Left ventricle myocardium superior (tissue), 1 donor: ENCODE data around the gene RASA3. TPM values are rescaled to one million over a fixed set of nuclear protein-coding genes. Genes with fewer than 3 reads are reported as not detected.

Source experiments
- ATAC-seq: fragments of 200-7000 bp; cut with Tn5 transposase; one replicate; pipeline ENCODE4 v1.9.1; 2020; ENCODE audit warnings: mild to moderate bottlenecking, moderate library complexity
- DNase-seq: peaks from one replicate; pipeline ENCODE4 v3.0.0-alpha.2; 2020
- intact Hi-C: fragments of 100-400 bp; cut with micrococcal nuclease; formaldehyde crosslinking; loops from one replicate; pipeline ENCODE4 v1.11.0; 2022
- total RNA-seq: library from RNA; stranded (reverse); fragmentation: NEBNext Ultra II Directional; extraction: Animal tissue kit (Norgen Biotek cat#: 25700); gene quantifications from one replicate; pipeline ENCODE4 v1.2.1, GENCODE V29; 2021
- donor health status: DM: no; HTN: yes; CAD: no; lungs with severe emphysema.

The RASA3 gene
- total RNA-seq, 1 donor from 2014 or later, result 12.3 TPM

GRCh38 chr13:114065141-114065925 lies 67.1 kb downstream of the RASA3 start:
- intact Hi-C loops, result no loop called here
- peak; percentile 88 for DNase-seq
- peak; percentile 87 for ATAC-seq

- DNase-seq (peak; percentile 54), ATAC-seq (peak; percentile 6)
- intact Hi-C loops, result no loop called here
Measured at GRCh38 chr13:114064450-114065140, 67.8 kb downstream of the RASA3 start.

- ATAC-seq (peak; percentile 24), DNase-seq (peak; percentile 71)
- intact Hi-C loops, result no loop called here
Measured at GRCh38 chr13:114063545-114064449, 68.6 kb downstream of the RASA3 start.

GRCh38 chr13:114062754-114063153 lies 69.7 kb downstream of the RASA3 start:
- ATAC-seq, result no peak
- intact Hi-C loops, result no loop called here
- peak; percentile 38 for DNase-seq

- intact Hi-C loops, result no loop called here
- ATAC-seq (no peak), DNase-seq (peak; percentile 17)
Measured at GRCh38 chr13:114062341-114062740, 70.1 kb downstream of the RASA3 start.

GRCh38 chr13:114061744-114062143 lies 70.7 kb downstream of the RASA3 start:
- DNase-seq (peak; percentile 24), ATAC-seq (no peak)
- intact Hi-C loops, result no loop called here

GRCh38 chr13:114061047-114061446 lies 71.4 kb downstream of the RASA3 start:
- ATAC-seq, result no peak
- intact Hi-C loops, result no loop called here
- DNase-seq, result no peak

GRCh38 chr13:114059946-114060860 lies 72.2 kb downstream of the RASA3 start:
- ATAC-seq, result peak; percentile 37
- intact Hi-C loops, result no loop called here
- DNase-seq, result peak; percentile 83

- intact Hi-C loops, result no loop called here
- DNase-seq, result peak; percentile 22
- ATAC-seq, result no peak
Measured at GRCh38 chr13:114059428-114059827, 73.0 kb downstream of the RASA3 start.

- ATAC-seq (no peak), DNase-seq (no peak)
- intact Hi-C loops, result no loop called here
Measured at GRCh38 chr13:114058051-114058867, 74.2 kb downstream of the RASA3 start.

GRCh38 chr13:114057166-114058050 lies 75.0 kb downstream of the RASA3 start:
- no peak for ATAC-seq
- no peak for DNase-seq
- intact Hi-C loops, result no loop called here

- no peak for ATAC-seq
- DNase-seq, result no peak
- intact Hi-C loops, result no loop called here
Measured at GRCh38 chr13:114056205-114057013, 76.0 kb downstream of the RASA3 start.

- intact Hi-C loops, result no loop called here
- no peak for DNase-seq
Measured at GRCh38 chr13:114055766-114056165, 76.7 kb downstream of the RASA3 start.

GRCh38 chr13:114054830-114055439 lies 77.5 kb downstream of the RASA3 start:
- intact Hi-C loops, result no loop called here
- DNase-seq (no peak), ATAC-seq (no peak)

More at GRCh38 chr13:114055766-114056165, 76.7 kb downstream of the RASA3 start:
- ATAC-seq, result no peak

GRCh38 chr13:114054264-114054663 lies 78.2 kb downstream of the RASA3 start:
- DNase-seq, result no peak
- intact Hi-C loops, result no loop called here
- no peak for ATAC-seq

- ATAC-seq (no peak), DNase-seq (no peak)
- intact Hi-C loops, result no loop called here
Measured at GRCh38 chr13:114053026-114053425, 79.4 kb downstream of the RASA3 start.
